G401 (cell line): ENCODE data around the gene SNRPN. TPM values are rescaled to one million over a fixed set of nuclear protein-coding genes. Genes with fewer than 3 reads are reported as not detected.
A peak's percentile ranks its signal among the peaks of the same experiment; 100 is the strongest.
"Not testable (repeated sequence)": the region's sequence is repeated elsewhere in the genome, so short reads cannot be mapped to it uniquely, and the experiment has no call there.

ENCODE experiments used
- DNase-seq: peaks from one replicate; pipeline ENCODE4 v3.0.0-alpha.2; 2015; ENCODE audit warnings: low spot score
- in situ Hi-C: cut with HindIII; loops from 2 replicates; pipeline ENCODE4 v1.10.0; 2016; ENCODE audit warnings: low sequenced_read_pairs, mixed read lengths
- total RNA-seq: library from RNA; depleted of rRNA; stranded (reverse); fragments of >200 nt; shearing (Covaris generic); gene quantifications from 2 replicates; pipeline ENCODE4 v1.2.3, GENCODE V29; 2014; rRNA removed

The SNRPN gene
- 207 TPM in 2 replicates for total RNA-seq

- DNase-seq, result peak; percentile 72
- in situ Hi-C loops, result no loop called here
Observed at GRCh38 chr15:24954783-24955530, at the start of gene SNRPN, which contains the start of gene SNURF. Gene SNRPN, plus strand, starts transcription at chr15:24954987. Its CDS starts 19,467 bp downstream, at chr15:24974454. Gene SNURF, plus strand, starts transcription at chr15:24954987. Its CDS starts 62 bp downstream, at chr15:24955049.

- in situ Hi-C loops, result no loop called here
- DNase-seq, result no peak
Observed at GRCh38 chr15:24916305-24917009, 38.3 kb upstream of the SNRPN start.

- DNase-seq, result no peak
- in situ Hi-C loops, result no loop called here
Observed at GRCh38 chr15:24917431-24917830, 37.4 kb upstream of the SNRPN start.

- in situ Hi-C loops, result no loop called here
- DNase-seq, result no peak
Observed at GRCh38 chr15:24919446-24919845, 35.3 kb upstream of the SNRPN start.

- DNase-seq, in situ Hi-C loops: not testable (repeated sequence)
Observed at GRCh38 chr15:24922781-24923180, 32.0 kb upstream of the SNRPN start.

GRCh38 chr15:24924153-24924552, 30.6 kb upstream of the SNRPN start:
- in situ Hi-C loops, result no loop called here
- DNase-seq, result no peak

- no peak for DNase-seq
- in situ Hi-C loops, result no loop called here
Observed at GRCh38 chr15:24924621-24925020, 30.2 kb upstream of the SNRPN start.

- DNase-seq, in situ Hi-C loops: not testable (repeated sequence)
Observed at GRCh38 chr15:24931874-24932732, 22.7 kb upstream of the SNRPN start.

GRCh38 chr15:24933716-24934115, 21.1 kb upstream of the SNRPN start:
- in situ Hi-C loops, result no loop called here
- no peak for DNase-seq

GRCh38 chr15:24938224-24938623, 16.6 kb upstream of the SNRPN start:
- DNase-seq, in situ Hi-C loops: not testable (repeated sequence)

GRCh38 chr15:24940236-24940635, 14.6 kb upstream of the SNRPN start:
- no peak for DNase-seq
- in situ Hi-C loops, result no loop called here

GRCh38 chr15:24943361-24943760, 11.4 kb upstream of the SNRPN start:
- DNase-seq, result no peak
- in situ Hi-C loops, result no loop called here

GRCh38 chr15:24944954-24945353, 9.8 kb upstream of the SNRPN start:
- in situ Hi-C loops, result no loop called here
- no peak for DNase-seq

GRCh38 chr15:24945711-24946110, 9.1 kb upstream of the SNRPN start:
- in situ Hi-C loops, result no loop called here
- DNase-seq, result peak; percentile 70

- no peak for DNase-seq
- in situ Hi-C loops, result no loop called here
Observed at GRCh38 chr15:24948495-24948894, 6.3 kb upstream of the SNRPN start.

GRCh38 chr15:24955531-24955921, 739 bp downstream of the SNRPN start:
- in situ Hi-C loops, result no loop called here
- DNase-seq, result no peak

GRCh38 chr15:24956111-24956838, 1.5 kb downstream of the SNRPN start:
- in situ Hi-C loops, result no loop called here
- peak; percentile 88 for DNase-seq

- no peak for DNase-seq
- in situ Hi-C loops, result no loop called here
Observed at GRCh38 chr15:24957691-24958090, 2.9 kb downstream of the SNRPN start.

- DNase-seq, result peak; percentile 17
- in situ Hi-C loops, result no loop called here
Observed at GRCh38 chr15:24961967-24962366, 7.2 kb downstream of the SNRPN start.
